HG02885 (cell line): ENCODE data around the gene TET3.

Source experiments
- ATAC-seq: cut with Tn5 transposase; IDR thresholded peaks from one replicate; pipeline ENCODE4 v1.9.1; 2021; ENCODE audit warnings: mild to moderate bottlenecking; ENCODE audit not compliant: unreplicated experiment, poor library complexity

TET3 gene

GRCh38 chr2:73985308-73986084 is 786 bp downstream of the TET3 start:
- ATAC-seq = peak; percentile 36

- no peak for ATAC-seq
Observed at GRCh38 chr2:73986085-73986681, 1.5 kb downstream of the TET3 start.

GRCh38 chr2:73987109-73987947 is 2.6 kb downstream of the TET3 start:
- ATAC-seq = no peak

GRCh38 chr2:73987948-73988700 is 3.4 kb downstream of the TET3 start:
- ATAC-seq = no peak

- no peak for ATAC-seq
Observed at GRCh38 chr2:73989972-73990371, 5.3 kb downstream of the TET3 start.

GRCh38 chr2:73990531-73990930 is 5.8 kb downstream of the TET3 start:
- no peak for ATAC-seq

GRCh38 chr2:73992036-73992435 is 7.3 kb downstream of the TET3 start:
- no peak for ATAC-seq

- no peak for ATAC-seq
Observed at GRCh38 chr2:73993376-73993775, 8.7 kb downstream of the TET3 start.

GRCh38 chr2:73993778-73994177 is 9.1 kb downstream of the TET3 start:
- ATAC-seq = no peak

GRCh38 chr2:73994178-73994831 is 9.6 kb downstream of the TET3 start:
- ATAC-seq = no peak

GRCh38 chr2:73995810-73996209 is 11.1 kb downstream of the TET3 start:
- no peak for ATAC-seq

- ATAC-seq = no peak
Observed at GRCh38 chr2:73997813-73998212, 13.1 kb downstream of the TET3 start.

- no peak for ATAC-seq
Observed at GRCh38 chr2:73998451-73998850, 13.7 kb downstream of the TET3 start.

- ATAC-seq = no peak
Observed at GRCh38 chr2:73998933-73999332, 14.2 kb downstream of the TET3 start.

- ATAC-seq = no peak
Observed at GRCh38 chr2:73999881-74000597, 15.3 kb downstream of the TET3 start.

GRCh38 chr2:74000666-74001065 is 16.0 kb downstream of the TET3 start:
- ATAC-seq = no peak

GRCh38 chr2:74001121-74001520 is 16.4 kb downstream of the TET3 start:
- no peak for ATAC-seq

GRCh38 chr2:74001781-74002504 is 17.2 kb downstream of the TET3 start:
- ATAC-seq = peak; percentile 43
